WERI-Rb-1 (cell line): ENCODE results near the gene TMEM59.
A peak's percentile ranks its signal among the peaks of the same experiment; 100 is the strongest.
"Not testable (repeated sequence)": the region's sequence is repeated elsewhere in the genome, so short reads cannot be mapped to it uniquely, and the experiment has no call there.

Source experiments
- DNase-seq: peaks from one replicate; pipeline ENCODE4 v3.0.0-alpha.2; 2020
- H3K27ac ChIP-seq: fragments of 250-450 bp; sonication (Bioruptor Pico); 2 replicates; pipeline ENCODE4 v1.5.1; 2020; ENCODE audit warnings: mild to moderate bottlenecking, moderate library complexity
- H3K27me3 ChIP-seq: fragments of 250-450 bp; sonication (Bioruptor Pico); 2 replicates; pipeline ENCODE4 v1.5.1; 2021; ENCODE audit warnings: mild to moderate bottlenecking, low read depth, moderate library complexity; ENCODE audit not compliant: insufficient read depth, severe bottlenecking
- H3K36me3 ChIP-seq: fragments of 250-450 bp; sonication (Bioruptor Pico); 2 replicates; pipeline ENCODE4 v1.5.1; 2020; ENCODE audit warnings: mild to moderate bottlenecking, moderate library complexity
- H3K4me3 ChIP-seq: 2 replicates; pipeline ENCODE4 v1.5.1; 2011; ENCODE audit warnings: low read depth, mild to moderate bottlenecking, control low read depth, low read length
- H3K9me3 ChIP-seq: fragments of 250-450 bp; sonication (Bioruptor Pico); 2 replicates; pipeline ENCODE4 v1.5.1; 2021; ENCODE audit warnings: mild to moderate bottlenecking, moderate library complexity; ENCODE audit not compliant: severe bottlenecking
- CTCF ChIP-seq: IDR thresholded peaks from 2 replicates; pipeline ENCODE4 v1.5.1; 2011; ENCODE audit warnings: low read depth, mild to moderate bottlenecking, control low read depth, inconsistent platforms, low read length

TMEM59 gene

GRCh38 chr1:54001591-54001990, 51.4 kb downstream of the TMEM59 start:
- Histone ChIP-seq H3K9me3 (peaks cover 3% of the 10 kb centered on the region), H3K4me3 (no peak overlapping the region), H3K27ac (no peak overlapping the region), H3K36me3 (no peaks in the 10 kb centered on the region), H3K27me3 (no peaks in the 10 kb centered on the region)
- no peak for DNase-seq
- no peak for TF ChIP-seq CTCF

GRCh38 chr1:53999920-54000319, 53.1 kb downstream of the TMEM59 start:
- Histone ChIP-seq H3K9me3 (peaks cover 3% of the 10 kb centered on the region), H3K4me3 (no peak overlapping the region), H3K27ac (no peak overlapping the region), H3K27me3 (no peaks in the 10 kb centered on the region), H3K36me3 (no peaks in the 10 kb centered on the region)
- no peak for TF ChIP-seq CTCF
- no peak for DNase-seq

GRCh38 chr1:53998223-53998622, 54.8 kb downstream of the TMEM59 start:
- H3K36me3 ChIP-seq, result no peaks in the 10 kb centered on the region
- TF ChIP-seq CTCF, result no peak
- H3K9me3 ChIP-seq, result no peaks in the 10 kb centered on the region
- H3K27ac ChIP-seq, result no peak overlapping the region
- no peak for DNase-seq
- H3K27me3 ChIP-seq, result no peaks in the 10 kb centered on the region
- no peak overlapping the region for H3K4me3 ChIP-seq

GRCh38 chr1:53995683-53996082, 57.3 kb downstream of the TMEM59 start:
- H3K27me3 ChIP-seq, result no peaks in the 10 kb centered on the region
- H3K4me3 ChIP-seq, result no peak overlapping the region
- peaks cover 4% of the 10 kb centered on the region for H3K9me3 ChIP-seq
- H3K27ac ChIP-seq, result no peak overlapping the region
- H3K36me3 ChIP-seq, result no peaks in the 10 kb centered on the region
- TF ChIP-seq CTCF, result no peak
- DNase-seq, result no peak

- not testable (repeated sequence) for H3K9me3 ChIP-seq, H3K27me3 ChIP-seq, H3K36me3 ChIP-seq, DNase-seq, H3K27ac ChIP-seq, H3K4me3 ChIP-seq
Measured at GRCh38 chr1:53994516-53994915, 58.5 kb downstream of the TMEM59 start.

GRCh38 chr1:53992085-53992874, 60.7 kb downstream of the TMEM59 start:
- TF ChIP-seq CTCF, result peak; percentile 71; the same call in 1 of the 2 replicates
- no peak overlapping the region for H3K4me3 ChIP-seq
- DNase-seq, result peak; percentile 39
- H3K27me3 ChIP-seq, result no peaks in the 10 kb centered on the region
- H3K9me3 ChIP-seq, result peaks cover 4% of the 10 kb centered on the region
- H3K27ac ChIP-seq, result no peak overlapping the region
- H3K36me3 ChIP-seq, result no peaks in the 10 kb centered on the region
